Measurements from ENCODE around the gene DAG1. TPM values are rescaled to one million over a fixed set of nuclear protein-coding genes. Genes with fewer than 3 reads are reported as not detected.

DAG1 gene
- total RNA-seq, 1 donor from 2014 or later, result 67.5 TPM

GRCh38 chr3:49506906-49507305, 36.8 kb downstream of the DAG1 start:
- peaks cover 70% of the 10 kb centered on the region for H3K79me2 ChIP-seq (ENCODE audit: low read depth)
- no peaks in the 10 kb centered on the region for H3K27me3 ChIP-seq
- no peak overlapping the region for H3K9ac ChIP-seq
- Mint-ChIP-seq H3K9me3 (no peaks in the 10 kb centered on the region), H3K27me3 (ENCODE audit: insufficient read depth, low read depth) (peaks cover 2% of the 10 kb centered on the region), H3K36me3 (peaks cover 15% of the 10 kb centered on the region), H3K4me3 (no peak overlapping the region), H3K4me1 (no peaks in the 10 kb centered on the region), H3K27ac (no peak overlapping the region)
- no peaks in the 10 kb centered on the region for H3F3A ChIP-seq (ENCODE audit: low read depth)
- no peaks in the 10 kb centered on the region for H3K9me3 ChIP-seq (ENCODE audit: low read depth)
- no peak overlapping the region for H3K4me2 ChIP-seq
- no peak overlapping the region for H3K4me3 ChIP-seq
- no peaks in the 10 kb centered on the region for H3K4me1 ChIP-seq
- H3K36me3 ChIP-seq, result peaks cover 6% of the 10 kb centered on the region
- no peak overlapping the region for H2AFZ ChIP-seq (replicated peaks)
- TF ChIP-seq EZH2phosphoT487 (IDR thresholded peaks at IDR 0.05) (no peak), EZH2 (IDR thresholded peaks at IDR 0.05) (no peak), CTCF (IDR thresholded peaks at IDR 0.05) (no peak)
- peaks cover 24% of the 10 kb centered on the region for H4K20me1 ChIP-seq (ENCODE audit: low read depth)
- no peak overlapping the region for H3K27ac ChIP-seq
- DNase-seq (ENCODE audit: low spot score), result no peak

GRCh38 chr3:49509028-49509561, 39.0 kb downstream of the DAG1 start:
- H3K27me3 ChIP-seq, result no peaks in the 10 kb centered on the region
- peaks cover 18% of the 10 kb centered on the region for H4K20me1 ChIP-seq (ENCODE audit: low read depth)
- H3K4me2 ChIP-seq, result no peak overlapping the region
- Mint-ChIP-seq H3K36me3 (peaks cover 17% of the 10 kb centered on the region), H3K27me3 (ENCODE audit: insufficient read depth, low read depth) (peaks cover 2% of the 10 kb centered on the region), H3K9me3 (no peaks in the 10 kb centered on the region), H3K27ac (no peak overlapping the region), H3K4me1 (no peaks in the 10 kb centered on the region), H3K4me3 (no peak overlapping the region)
- DNase-seq (ENCODE audit: low spot score), result no peak
- no peaks in the 10 kb centered on the region for H3K4me1 ChIP-seq
- no peak overlapping the region for H3K9ac ChIP-seq
- TF ChIP-seq EZH2phosphoT487 (IDR thresholded peaks at IDR 0.05) (no peak), CTCF (IDR thresholded peaks at IDR 0.05) (no peak), EZH2 (IDR thresholded peaks at IDR 0.05) (no peak)
- peaks cover 10% of the 10 kb centered on the region for H3K36me3 ChIP-seq
- no peak overlapping the region for H3K27ac ChIP-seq
- no peaks in the 10 kb centered on the region for H3K9me3 ChIP-seq (ENCODE audit: low read depth)
- no peak overlapping the region for H2AFZ ChIP-seq (replicated peaks)
- H3K79me2 ChIP-seq (ENCODE audit: low read depth), result peaks cover 50% of the 10 kb centered on the region
- peaks cover 2% of the 10 kb centered on the region for H3F3A ChIP-seq (ENCODE audit: low read depth)
- H3K4me3 ChIP-seq, result no peak overlapping the region

- no peak overlapping the region for H3K4me3 ChIP-seq
- Mint-ChIP-seq H3K4me3 (no peak overlapping the region), H3K4me1 (no peaks in the 10 kb centered on the region), H3K36me3 (peaks cover 26% of the 10 kb centered on the region), H3K27ac (no peak overlapping the region), H3K9me3 (no peaks in the 10 kb centered on the region), H3K27me3 (ENCODE audit: insufficient read depth, low read depth) (peaks cover 2% of the 10 kb centered on the region)
- H3F3A ChIP-seq (ENCODE audit: low read depth), result peaks cover 2% of the 10 kb centered on the region
- no peak for TF ChIP-seq CTCF (IDR thresholded peaks at IDR 0.05)
- no peak for TF ChIP-seq EZH2 (IDR thresholded peaks at IDR 0.05)
- TF ChIP-seq EZH2phosphoT487 (IDR thresholded peaks at IDR 0.05), result no peak
- H3K27ac ChIP-seq, result no peak overlapping the region
- DNase-seq (ENCODE audit: low spot score), result no peak
- H4K20me1 ChIP-seq (ENCODE audit: low read depth), result peaks cover 21% of the 10 kb centered on the region
- no peak overlapping the region for H2AFZ ChIP-seq (replicated peaks)
- H3K27me3 ChIP-seq, result no peaks in the 10 kb centered on the region
- H3K36me3 ChIP-seq, result peaks cover 10% of the 10 kb centered on the region
- no peak overlapping the region for H3K9ac ChIP-seq
- no peak overlapping the region for H3K4me2 ChIP-seq
- no peaks in the 10 kb centered on the region for H3K9me3 ChIP-seq (ENCODE audit: low read depth)
- H3K4me1 ChIP-seq, result no peaks in the 10 kb centered on the region
- peaks cover 37% of the 10 kb centered on the region for H3K79me2 ChIP-seq (ENCODE audit: low read depth)
Measured at GRCh38 chr3:49511639-49512038, 41.6 kb downstream of the DAG1 start.
